Natural killer cell (primary cell): ENCODE results near the gene RNF25. TPM values are rescaled to one million over a fixed set of nuclear protein-coding genes. Genes with fewer than 3 reads are reported as not detected.
"Not testable (repeated sequence)": the region's sequence is repeated elsewhere in the genome, so short reads cannot be mapped to it uniquely, and the experiment has no call there.

ENCODE experiments used
- ATAC-seq, 3 donors: fragments of 150-1000 bp in 2 of 3; fragments of 200-7000 bp in 1 of 3; cut with Tn5 transposase; 1 replicate in 1 of 3; 2 replicates in 2 of 3; pipeline ENCODE4 v1.10.0; 2021; ENCODE audit warnings: mild to moderate bottlenecking in 2 of 3, moderate library complexity in 2 of 3
- DNase-seq, 2 donors: peaks; one replicate each; pipeline versions ENCODE4 v3.0.0 to v3.0.0-alpha.2; 2013 to 2021; ENCODE audit warnings: mixed read lengths in 1 of 2
- H3K27ac ChIP-seq: one replicate; pipeline ENCODE4 v1.5.1; 2013; ENCODE audit warnings: mild to moderate bottlenecking, low read length
- H3K27me3 ChIP-seq: one replicate; pipeline ENCODE4 v1.6.1; 2013; ENCODE audit warnings: low read length; ENCODE audit not compliant: control insufficient read depth, insufficient read depth
- H3K36me3 ChIP-seq: one replicate; pipeline ENCODE4 v1.6.1; 2013; ENCODE audit warnings: low read length; ENCODE audit not compliant: control insufficient read depth, insufficient read depth
- H3K4me1 ChIP-seq: one replicate; pipeline ENCODE4 v1.6.1; 2013; ENCODE audit warnings: low read length; ENCODE audit not compliant: control insufficient read depth, insufficient read depth
- H3K4me3 ChIP-seq: one replicate; pipeline ENCODE4 v1.5.1; 2013; ENCODE audit warnings: low read length
- H3K9me3 ChIP-seq: one replicate; pipeline ENCODE4 v1.6.1; 2013; ENCODE audit warnings: low read length; ENCODE audit not compliant: control insufficient read depth, insufficient read depth
- H3K27ac Mint-ChIP-seq, 2 donors: one replicate each; pipeline ENCODE4 v1.8.0; 2022; ENCODE audit warnings: mild to moderate bottlenecking in 2 of 2, mixed read lengths in 2 of 2, moderate library complexity in 1 of 2
- H3K27me3 Mint-ChIP-seq, 2 donors: one replicate each; pipeline ENCODE4 v1.8.0; 2022; ENCODE audit warnings: low read depth in 2 of 2, mixed read lengths in 2 of 2
- H3K36me3 Mint-ChIP-seq: one replicate; pipeline ENCODE4 v1.8.0; 2022; ENCODE audit warnings: mixed read lengths
- H3K4me1 Mint-ChIP-seq, 2 donors: one replicate each; pipeline ENCODE4 v1.8.0; 2022; ENCODE audit warnings: mixed read lengths in 2 of 2
- H3K4me3 Mint-ChIP-seq: one replicate; pipeline ENCODE4 v1.8.0; 2022; ENCODE audit warnings: mild to moderate bottlenecking, moderate library complexity, mixed read lengths
- H3K9me3 Mint-ChIP-seq, 2 donors: one replicate each; pipeline ENCODE4 v1.8.0; 2022; ENCODE audit warnings: mixed read lengths in 2 of 2
- WGBS: methylation state at CpG from one replicate; pipeline ENCODE4 v1.1.7; 2013; ENCODE audit warnings: missing lambda C conversion rate; ENCODE audit not compliant: insufficient coverage; 5-methylcytosine and 5-hydroxymethylcytosine counted together
- intact Hi-C: fragments of 100-400 bp; cut with micrococcal nuclease; formaldehyde crosslinking; loops from one replicate; pipeline ENCODE4 v1.14.2; 2022
- total RNA-seq, 4 donors: library from RNA; stranded (reverse); fragments of 120-200 nt in 1 of 4; gene quantifications; one replicate each; pipeline versions ENCODE4 v1.2.3 to v1.2.4, GENCODE V29; 2013 to 2022
- TF ChIP-seq, protein P1 (sequence below): fragments of 200-600 bp; IDR thresholded peaks from one replicate; pipeline ENCODE4 v1.8.0; 2022; ENCODE audit warnings: antibody characterized with exemption

RNF25 gene
- total RNA-seq, 3 donors from 2014 or later (not counting 1 experiment from before 2014, with no cell fraction given): 16.5 to 22.8 (median 20.1) TPM

GRCh38 chr2:218687400-218688060 is 15.7 kb upstream of the RNF25 start:
- H3K27me3 Mint-ChIP-seq, intact Hi-C loops, H3K4me3 Mint-ChIP-seq, H3K36me3 ChIP-seq, H3K4me1 Mint-ChIP-seq, H3K27me3 ChIP-seq, H3K27ac Mint-ChIP-seq, H3K4me1 ChIP-seq, H3K9me3 ChIP-seq, H3K27ac ChIP-seq, H3K36me3 Mint-ChIP-seq, H3K4me3 ChIP-seq, H3K9me3 Mint-ChIP-seq: not testable (repeated sequence)
- ATAC-seq (peak; percentile 58 to 74 (median 73)), DNase-seq (peak in 1 of 2 donors; percentile 62)
- TF ChIP-seq, protein P1, sequence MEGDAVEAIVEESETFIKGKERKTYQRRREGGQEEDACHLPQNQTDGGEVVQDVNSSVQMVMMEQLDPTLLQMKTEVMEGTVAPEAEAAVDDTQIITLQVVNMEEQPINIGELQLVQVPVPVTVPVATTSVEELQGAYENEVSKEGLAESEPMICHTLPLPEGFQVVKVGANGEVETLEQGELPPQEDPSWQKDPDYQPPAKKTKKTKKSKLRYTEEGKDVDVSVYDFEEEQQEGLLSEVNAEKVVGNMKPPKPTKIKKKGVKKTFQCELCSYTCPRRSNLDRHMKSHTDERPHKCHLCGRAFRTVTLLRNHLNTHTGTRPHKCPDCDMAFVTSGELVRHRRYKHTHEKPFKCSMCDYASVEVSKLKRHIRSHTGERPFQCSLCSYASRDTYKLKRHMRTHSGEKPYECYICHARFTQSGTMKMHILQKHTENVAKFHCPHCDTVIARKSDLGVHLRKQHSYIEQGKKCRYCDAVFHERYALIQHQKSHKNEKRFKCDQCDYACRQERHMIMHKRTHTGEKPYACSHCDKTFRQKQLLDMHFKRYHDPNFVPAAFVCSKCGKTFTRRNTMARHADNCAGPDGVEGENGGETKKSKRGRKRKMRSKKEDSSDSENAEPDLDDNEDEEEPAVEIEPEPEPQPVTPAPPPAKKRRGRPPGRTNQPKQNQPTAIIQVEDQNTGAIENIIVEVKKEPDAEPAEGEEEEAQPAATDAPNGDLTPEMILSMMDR: peak; percentile 54
- 36% methylated on average over 5 of the region's 5 CpGs for WGBS

GRCh38 chr2:218680061-218680460 is 8.3 kb upstream of the RNF25 start:
- no peak overlapping the region for H3K4me3 Mint-ChIP-seq
- TF ChIP-seq, protein P1: no peak
- ATAC-seq (no peak), DNase-seq (no peak)
- H3K9me3 Mint-ChIP-seq: no peaks in the 10 kb centered on the region
- no peaks in the 10 kb centered on the region for H3K27me3 Mint-ChIP-seq
- no peaks in the 10 kb centered on the region for H3K4me1 Mint-ChIP-seq
- 85% methylated on average over 3 of the region's 3 CpGs for WGBS
- Histone ChIP-seq H3K27me3 (no peaks in the 10 kb centered on the region), H3K9me3 (no peaks in the 10 kb centered on the region), H3K4me1 (no peaks in the 10 kb centered on the region), H3K36me3 (peaks cover 1% of the 10 kb centered on the region), H3K27ac (no peak overlapping the region), H3K4me3 (no peak overlapping the region)
- H3K36me3 Mint-ChIP-seq: no peaks in the 10 kb centered on the region
- H3K27ac Mint-ChIP-seq: no peak overlapping the region
- intact Hi-C loops: no loop called here

DNA sequence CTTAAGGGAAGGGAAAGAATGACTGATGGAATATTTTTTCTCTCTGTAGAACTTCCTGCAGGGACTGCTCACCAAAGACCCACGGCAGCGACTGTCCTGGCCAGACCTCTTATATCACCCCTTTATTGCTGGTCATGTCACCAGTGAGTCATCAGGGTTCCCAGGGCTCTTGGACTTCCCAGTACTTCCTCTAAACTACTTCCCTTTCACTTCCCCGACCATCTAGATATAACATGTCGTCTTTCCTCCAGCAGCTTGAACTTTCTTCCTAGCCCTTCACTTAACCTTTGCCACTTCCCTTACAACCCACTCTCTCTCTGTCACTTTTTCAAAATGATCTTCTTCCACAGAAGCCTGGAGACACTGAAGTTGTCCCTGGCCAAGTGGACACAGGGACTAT is 7.3 kb upstream of the RNF25 start:
- H3K27ac Mint-ChIP-seq: no peak overlapping the region
- 76% methylated on average over 4 of the region's 4 CpGs for WGBS
- H3K4me1 Mint-ChIP-seq: no peaks in the 10 kb centered on the region
- intact Hi-C loops: no loop called here
- TF ChIP-seq, protein P1: no peak
- DNase-seq (no peak), ATAC-seq (no peak)
- Histone ChIP-seq H3K9me3 (no peaks in the 10 kb centered on the region), H3K27me3 (no peaks in the 10 kb centered on the region), H3K4me3 (no peak overlapping the region), H3K27ac (no peak overlapping the region), H3K36me3 (no peaks in the 10 kb centered on the region), H3K4me1 (no peaks in the 10 kb centered on the region)
- H3K27me3 Mint-ChIP-seq: no peaks in the 10 kb centered on the region
- H3K9me3 Mint-ChIP-seq: no peaks in the 10 kb centered on the region
- H3K36me3 Mint-ChIP-seq: no peaks in the 10 kb centered on the region
- no peak overlapping the region for H3K4me3 Mint-ChIP-seq

GRCh38 chr2:218671097-218671653 is 627 bp downstream of the RNF25 start:
- peak in 1 of 3 donors; percentile 2 for ATAC-seq
- H3K27ac Mint-ChIP-seq: peak overlapping the region; percentile 91 to 92
- Histone ChIP-seq H3K27ac (peak overlapping the region; percentile 37), H3K9me3 (no peaks in the 10 kb centered on the region), H3K36me3 (peaks cover 14% of the 10 kb centered on the region), H3K4me1 (peaks cover 17% of the 10 kb centered on the region), H3K27me3 (no peaks in the 10 kb centered on the region), H3K4me3 (peak overlapping the region; percentile 75)
- no peaks in the 10 kb centered on the region for H3K36me3 Mint-ChIP-seq
- 50% methylated on average over 12 of the region's 12 CpGs for WGBS
- H3K9me3 Mint-ChIP-seq: no peaks in the 10 kb centered on the region
- H3K4me1 Mint-ChIP-seq: peaks cover 16 to 22% of the 10 kb centered on the region in 2 donors
- intact Hi-C loops: no loop called here
- DNase-seq: peak in 1 of 2 donors; percentile 16
- H3K27me3 Mint-ChIP-seq: no peaks in the 10 kb centered on the region
- TF ChIP-seq, protein P1: no peak
- peak overlapping the region; percentile 92 for H3K4me3 Mint-ChIP-seq
